HEK293 (cell line): ENCODE results near the gene TTC7B.

Experiments
- CTCF ChIP-seq: fragments of 450-650 bp; formaldehyde crosslinking; IDR thresholded peaks from 2 replicates; pipeline ENCODE4 v1.5.1; 2016; ENCODE audit warnings: missing biosample characterization, missing genetic modification characterization
- HOXA7 ChIP-seq: sonication (generic); formaldehyde crosslinking; IDR thresholded peaks from 2 replicates; pipeline ENCODE4 v1.8.1; 2022; ENCODE audit warnings: missing genetic modification reagents, borderline replicate concordance
- PATZ1 ChIP-seq: fragments of 450-650 bp; formaldehyde crosslinking; IDR thresholded peaks from 2 replicates; pipeline ENCODE4 v1.5.1; 2016; ENCODE audit warnings: missing biosample characterization, missing genetic modification characterization
- REST ChIP-seq: fragments of 450-650 bp; formaldehyde crosslinking; IDR thresholded peaks from 2 replicates; pipeline ENCODE4 v1.5.1; 2016; ENCODE audit warnings: missing biosample characterization, missing genetic modification characterization
- ZBTB49 ChIP-seq: fragments of 450-650 bp; formaldehyde crosslinking; IDR thresholded peaks from 2 replicates; pipeline ENCODE4 v1.5.1; 2016; ENCODE audit warnings: missing biosample characterization, missing genetic modification characterization, low read depth
- ZBTB7A ChIP-seq: fragments of 450-650 bp; formaldehyde crosslinking; IDR thresholded peaks from 2 replicates; pipeline ENCODE4 v1.5.1; 2016; ENCODE audit warnings: low read depth, missing biosample characterization, missing genetic modification characterization
- ZEB2 ChIP-seq: fragments of 450-650 bp; formaldehyde crosslinking; IDR thresholded peaks from 2 replicates; pipeline ENCODE4 v1.5.1; 2016; ENCODE audit warnings: missing biosample characterization, missing genetic modification characterization
- ZNF10 ChIP-seq: fragments of 450-650 bp; formaldehyde crosslinking; IDR thresholded peaks from 2 replicates; pipeline ENCODE4 v1.5.1; 2017; ENCODE audit warnings: missing biosample characterization, missing genetic modification characterization
- ZNF221 ChIP-seq: fragments of 450-650 bp; formaldehyde crosslinking; IDR thresholded peaks from 2 replicates; pipeline ENCODE4 v1.5.1; 2017; ENCODE audit warnings: missing biosample characterization, missing genetic modification characterization, borderline replicate concordance
- ZNF639 ChIP-seq: fragments of 450-650 bp; formaldehyde crosslinking; IDR thresholded peaks from 2 replicates; pipeline ENCODE4 v1.5.1; 2016; ENCODE audit warnings: missing biosample characterization, missing genetic modification characterization
- ZNF707 ChIP-seq: fragments of 450-650 bp; formaldehyde crosslinking; IDR thresholded peaks from 2 replicates; pipeline ENCODE4 v1.5.1; 2016; ENCODE audit warnings: missing biosample characterization, missing genetic modification characterization
- ZNF792 ChIP-seq: fragments of 450-650 bp; formaldehyde crosslinking; IDR thresholded peaks from 2 replicates; pipeline ENCODE4 v1.5.1; 2016; ENCODE audit warnings: missing biosample characterization, missing genetic modification characterization
- ZSCAN16 ChIP-seq: fragments of 450-650 bp; formaldehyde crosslinking; IDR thresholded peaks from 2 replicates; pipeline ENCODE4 v1.5.1; 2016; ENCODE audit warnings: missing biosample characterization, missing genetic modification characterization

- no peak for TF ChIP-seq CTCF (tag by site-specific recombination)
- TF ChIP-seq PATZ1 (tag by site-specific recombination) = no peak
- no peak for TF ChIP-seq HOXA7 (CRISPR knock-in tag)
- no peak for TF ChIP-seq ZNF639 (tag by site-specific recombination)
- TF ChIP-seq ZBTB49 (tag by site-specific recombination) = no peak
- TF ChIP-seq ZEB2 (tag by site-specific recombination) = no peak
- no peak for TF ChIP-seq ZBTB7A
- no peak for TF ChIP-seq ZNF792 (tag by site-specific recombination)
- TF ChIP-seq REST (tag by site-specific recombination) = no peak
- no peak for TF ChIP-seq ZNF221 (tag by site-specific recombination)
- TF ChIP-seq ZNF10 (tag by site-specific recombination) = no peak
- no peak for TF ChIP-seq ZSCAN16 (tag by site-specific recombination)
- no peak for TF ChIP-seq ZNF707 (tag by site-specific recombination)
Observed at GRCh38 chr14:90569606-90570387, 246.4 kb downstream of the TTC7B start.
